B cell (primary cell): ENCODE measurements around the gene APMAP.

Experiments
- CTCF ChIP-seq: fragments of 200-600 bp; IDR thresholded peaks from one replicate; pipeline ENCODE4 v1.8.0; 2022; ENCODE audit warnings: antibody characterized with exemption, mild to moderate bottlenecking
- EZH2 ChIP-seq: IDR thresholded peaks from 2 replicates; pipeline ENCODE4 v1.6.1; 2012; ENCODE audit warnings: borderline replicate concordance, low read depth, mild to moderate bottlenecking, moderate library complexity, low read length; ENCODE audit not compliant: insufficient read depth, poor library complexity, severe bottlenecking

DNA sequence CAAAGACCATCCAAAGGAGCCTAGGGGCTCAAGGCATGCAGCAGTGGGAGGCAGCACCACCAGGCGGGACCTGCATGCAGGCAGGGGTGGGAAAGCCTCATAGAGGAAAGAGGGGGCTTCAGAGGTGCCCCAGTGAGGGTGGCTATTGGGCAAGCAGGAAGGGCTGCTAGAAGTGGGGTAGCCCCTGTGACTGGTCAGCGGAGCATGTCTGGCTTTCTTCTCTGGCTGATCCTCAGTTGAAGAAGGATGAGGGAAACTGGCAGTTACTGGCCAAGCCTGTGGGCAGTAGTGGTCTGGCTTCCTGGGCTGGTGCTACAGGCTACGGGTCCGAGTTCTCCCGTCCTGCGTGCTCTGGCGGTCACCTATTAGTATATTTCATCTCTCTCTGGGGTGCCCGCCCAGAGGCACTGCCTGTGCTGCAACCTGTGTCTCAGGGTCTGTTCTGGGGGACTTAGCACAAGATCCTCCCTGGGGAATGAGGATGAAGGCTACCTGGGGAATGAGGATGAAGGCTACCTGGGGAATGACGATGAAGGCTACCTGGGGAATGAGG is 79.4 kb downstream of the APMAP start:
- TF ChIP-seq EZH2 (no peak), CTCF (no peak)
